Measurements from ENCODE around the gene ZFPM1.

GRCh38 chr16:88539652-88540345 lies 86.7 kb downstream of the ZFPM1 start:
- TF ChIP-seq CTCF (IDR thresholded peaks at IDR 0.05) (no peak), POLR2A (IDR thresholded peaks at IDR 0.05) (no peak), POLR2AphosphoS5 (IDR thresholded peaks at IDR 0.05) (no peak)
